ENCODE results near the gene RB1.

The RB1 gene

DNA sequence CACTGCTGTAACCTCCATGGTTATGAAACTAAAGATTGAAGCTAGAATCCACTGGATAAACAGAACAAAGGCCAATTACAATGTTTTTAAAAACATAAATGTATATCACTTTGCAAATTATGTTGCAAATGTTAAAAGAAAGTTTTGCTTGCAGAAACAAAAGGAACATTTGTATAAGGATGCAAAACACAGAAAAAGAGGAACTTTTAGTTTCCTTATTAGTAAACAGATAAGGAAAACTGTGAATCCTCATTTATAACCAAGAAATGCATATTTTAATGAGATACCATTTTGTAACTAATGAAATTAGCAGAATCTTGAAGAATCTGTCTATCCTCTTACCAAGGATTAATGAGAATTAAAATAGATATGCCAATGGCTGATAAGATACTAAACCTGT is 77.0 kb downstream of the RB1 start:
- Histone ChIP-seq H3K4me2 (no peak overlapping the region), H3K4me3 (IDR thresholded peaks at IDR 0.05; ENCODE audit: insufficient read depth, low read depth, low read length) (no peak overlapping the region), H4K20me1 (ENCODE audit: insufficient read depth) (no peaks in the 10 kb centered on the region), H3K27ac (no peak overlapping the region), H3K4me1 (ENCODE audit: low read depth, poor library complexity, severe bottlenecking) (no peaks in the 10 kb centered on the region), H2AFZ (ENCODE audit: low read depth) (no peak overlapping the region), H3K9ac (no peak overlapping the region), H3K79me2 (ENCODE audit: insufficient read depth, low read depth) (no peaks in the 10 kb centered on the region), H3K27me3 (ENCODE audit: insufficient read depth, low read depth) (no peaks in the 10 kb centered on the region), H3K36me3 (ENCODE audit: insufficient read depth) (no peaks in the 10 kb centered on the region)
- no peak for TF ChIP-seq CTCF (conservative IDR thresholded peaks at IDR 0.05; ENCODE audit: low read depth, low read length)

DNA sequence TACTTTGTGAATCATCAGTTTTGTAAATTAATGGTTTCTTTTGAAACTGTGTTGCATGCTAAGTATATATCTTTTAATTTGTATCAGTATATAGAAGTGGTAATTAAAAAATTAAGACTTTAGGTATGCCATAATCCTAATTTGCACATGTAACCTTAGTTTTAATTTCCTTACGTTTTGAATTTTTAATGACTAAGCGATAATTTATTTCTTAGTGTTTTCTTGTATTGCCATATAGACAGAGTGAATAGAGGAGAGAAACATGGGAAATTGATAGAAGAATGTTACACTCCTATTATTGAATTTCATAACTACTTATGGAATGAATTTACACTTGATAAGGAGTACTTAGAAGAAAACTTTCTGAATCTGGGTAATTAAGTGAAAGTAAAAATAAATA is 79.8 kb downstream of the RB1 start:
- H3K79me2 ChIP-seq (ENCODE audit: insufficient read depth, low read depth), result no peaks in the 10 kb centered on the region
- H3K27ac ChIP-seq, result no peak overlapping the region
- no peak overlapping the region for H3K9ac ChIP-seq
- H4K20me1 ChIP-seq (ENCODE audit: insufficient read depth), result no peaks in the 10 kb centered on the region
- H3K4me1 ChIP-seq (ENCODE audit: low read depth, poor library complexity, severe bottlenecking), result no peaks in the 10 kb centered on the region
- no peak overlapping the region for H3K4me3 ChIP-seq (IDR thresholded peaks at IDR 0.05; ENCODE audit: insufficient read depth, low read depth, low read length)
- no peaks in the 10 kb centered on the region for H3K36me3 ChIP-seq (ENCODE audit: insufficient read depth)
- no peak for TF ChIP-seq CTCF (conservative IDR thresholded peaks at IDR 0.05; ENCODE audit: low read depth, low read length)
- no peak overlapping the region for H3K4me2 ChIP-seq
- H3K27me3 ChIP-seq (ENCODE audit: insufficient read depth, low read depth), result no peaks in the 10 kb centered on the region
- no peak overlapping the region for H2AFZ ChIP-seq (ENCODE audit: low read depth)

DNA sequence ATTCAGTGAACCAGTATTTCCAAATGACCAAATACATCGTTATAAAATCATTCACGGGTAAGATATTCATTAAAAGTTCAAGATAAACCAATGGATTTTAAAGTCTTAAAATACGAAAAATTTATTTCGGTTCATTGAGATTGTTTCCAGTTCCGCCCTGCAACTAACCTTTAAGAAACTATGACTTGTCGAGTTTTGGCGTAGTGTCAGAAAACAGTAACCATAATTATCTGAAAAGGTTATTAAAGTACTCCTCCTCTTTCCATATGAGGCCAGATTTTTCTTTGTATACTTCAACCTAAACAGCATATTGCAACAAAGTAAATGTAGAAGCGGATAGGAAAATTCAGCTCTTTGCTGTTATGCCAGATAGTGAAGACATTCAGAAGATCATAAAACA is 83.3 kb downstream of the RB1 start:
- Histone ChIP-seq H3K4me2 (no peak overlapping the region), H2AFZ (ENCODE audit: low read depth) (no peak overlapping the region), H3K36me3 (ENCODE audit: insufficient read depth) (no peaks in the 10 kb centered on the region), H3K79me2 (ENCODE audit: insufficient read depth, low read depth) (no peaks in the 10 kb centered on the region), H3K4me3 (IDR thresholded peaks at IDR 0.05; ENCODE audit: insufficient read depth, low read depth, low read length) (no peak overlapping the region), H3K27me3 (ENCODE audit: insufficient read depth, low read depth) (no peaks in the 10 kb centered on the region), H3K4me1 (ENCODE audit: low read depth, poor library complexity, severe bottlenecking) (no peaks in the 10 kb centered on the region), H3K9ac (no peak overlapping the region), H4K20me1 (ENCODE audit: insufficient read depth) (no peaks in the 10 kb centered on the region), H3K27ac (no peak overlapping the region)
- TF ChIP-seq CTCF (conservative IDR thresholded peaks at IDR 0.05; ENCODE audit: low read depth, low read length), result no peak

- H2AFZ ChIP-seq (ENCODE audit: low read depth), result no peak overlapping the region
- no peaks in the 10 kb centered on the region for H3K79me2 ChIP-seq (ENCODE audit: insufficient read depth, low read depth)
- H3K4me1 ChIP-seq (ENCODE audit: low read depth, poor library complexity, severe bottlenecking), result no peaks in the 10 kb centered on the region
- H3K36me3 ChIP-seq (ENCODE audit: insufficient read depth), result no peaks in the 10 kb centered on the region
- no peak overlapping the region for H3K4me2 ChIP-seq
- H3K4me3 ChIP-seq (IDR thresholded peaks at IDR 0.05; ENCODE audit: insufficient read depth, low read depth, low read length), result no peak overlapping the region
- no peak overlapping the region for H3K27ac ChIP-seq
- no peak overlapping the region for H3K9ac ChIP-seq
- no peak for TF ChIP-seq CTCF (conservative IDR thresholded peaks at IDR 0.05; ENCODE audit: low read depth, low read length)
- H3K27me3 ChIP-seq (ENCODE audit: insufficient read depth, low read depth), result no peaks in the 10 kb centered on the region
- H4K20me1 ChIP-seq (ENCODE audit: insufficient read depth), result no peaks in the 10 kb centered on the region
These were observed 87.7 kb downstream of the RB1 start for GRCh38 chr13:48391257-48391656.
